HEK293T (cell line): ENCODE data around the gene DMAC2.
"Not testable (repeated sequence)": the region's sequence is repeated elsewhere in the genome, so short reads cannot be mapped to it uniquely, and the experiment has no call there.

Experiments
- CTCF ChIA-PET: fragments of 350-600 bp; formaldehyde crosslinking; extraction: SDS; loops from one replicate; lab custom pipeline; 2021; ENCODE audit warnings: antibody characterized with exemption, inconsistent platforms; lab: Yijun Ruan, JAX
- POLR2A ChIA-PET: fragments of 350-600 bp; formaldehyde crosslinking; extraction: SDS; loops from one replicate; lab custom pipeline; 2020; ENCODE audit warnings: antibody characterized with exemption, inconsistent platforms; lab: Yijun Ruan, JAX
- DNase-seq: peaks from one replicate; pipeline ENCODE4 v3.0.0; 2012; ENCODE audit warnings: mixed read lengths; ENCODE audit errors: extremely low spot score
- ARNT ChIP-seq: fragments of 450-650 bp; IDR thresholded peaks from 2 replicates; pipeline ENCODE4 v1.6.1; 2017; ENCODE audit warnings: mild to moderate bottlenecking
- BHLHE40 ChIP-seq: fragments of 450-650 bp; IDR thresholded peaks from 2 replicates; pipeline ENCODE4 v1.6.1; 2016; ENCODE audit warnings: mild to moderate bottlenecking, moderate library complexity, borderline replicate concordance
- CTBP1 ChIP-seq: fragments of 450-650 bp; IDR thresholded peaks from 2 replicates; pipeline ENCODE4 v1.6.1; 2016; ENCODE audit warnings: borderline replicate concordance
- ELF4 ChIP-seq: fragments of 450-650 bp; IDR thresholded peaks from 2 replicates; pipeline ENCODE4 v1.6.1; 2017; ENCODE audit warnings: antibody characterized with exemption
- FOXA1 ChIP-seq: fragments of 450-650 bp; IDR thresholded peaks from 2 replicates; pipeline ENCODE4 v1.6.1; 2016; ENCODE audit warnings: mild to moderate bottlenecking
- FOXK2 ChIP-seq: fragments of 450-650 bp; IDR thresholded peaks from 2 replicates; pipeline ENCODE4 v1.6.1; 2016; ENCODE audit warnings: mild to moderate bottlenecking
- FOXM1 ChIP-seq: fragments of 450-650 bp; IDR thresholded peaks from 2 replicates; pipeline ENCODE4 v1.6.1; 2017; ENCODE audit warnings: mild to moderate bottlenecking, borderline replicate concordance
- HDGF ChIP-seq: fragments of 450-650 bp; IDR thresholded peaks from 2 replicates; pipeline ENCODE4 v1.6.1; 2017; ENCODE audit warnings: antibody characterized with exemption, borderline replicate concordance
- L3MBTL2 ChIP-seq: fragments of 450-650 bp; conservative IDR thresholded peaks from 2 replicates; pipeline ENCODE4 v1.6.1; 2016; ENCODE audit warnings: mild to moderate bottlenecking
- LEF1 ChIP-seq: fragments of 450-650 bp; IDR thresholded peaks from 2 replicates; pipeline ENCODE4 v1.6.1; 2017; ENCODE audit warnings: mild to moderate bottlenecking, borderline replicate concordance
- NFRKB ChIP-seq: fragments of 450-650 bp; IDR thresholded peaks from 2 replicates; pipeline ENCODE4 v1.6.1; 2016; ENCODE audit warnings: mild to moderate bottlenecking, moderate library complexity
- SP1 ChIP-seq: fragments of 450-650 bp; IDR thresholded peaks from 2 replicates; pipeline ENCODE4 v1.6.1; 2017
- SUZ12 ChIP-seq: fragments of 450-650 bp; IDR thresholded peaks from 2 replicates; pipeline ENCODE4 v1.6.1; 2016; ENCODE audit warnings: mild to moderate bottlenecking
- TARDBP ChIP-seq: fragments of 450-650 bp; IDR thresholded peaks from 2 replicates; pipeline ENCODE4 v1.6.1; 2016
- ZNF384 ChIP-seq: fragments of 450-650 bp; IDR thresholded peaks from 2 replicates; pipeline ENCODE4 v1.6.1; 2016
- TF ChIP-seq, protein P1 (sequence below): fragments of 450-650 bp; IDR thresholded peaks from 2 replicates; pipeline ENCODE4 v1.6.1; 2016

DMAC2 gene

DNA sequence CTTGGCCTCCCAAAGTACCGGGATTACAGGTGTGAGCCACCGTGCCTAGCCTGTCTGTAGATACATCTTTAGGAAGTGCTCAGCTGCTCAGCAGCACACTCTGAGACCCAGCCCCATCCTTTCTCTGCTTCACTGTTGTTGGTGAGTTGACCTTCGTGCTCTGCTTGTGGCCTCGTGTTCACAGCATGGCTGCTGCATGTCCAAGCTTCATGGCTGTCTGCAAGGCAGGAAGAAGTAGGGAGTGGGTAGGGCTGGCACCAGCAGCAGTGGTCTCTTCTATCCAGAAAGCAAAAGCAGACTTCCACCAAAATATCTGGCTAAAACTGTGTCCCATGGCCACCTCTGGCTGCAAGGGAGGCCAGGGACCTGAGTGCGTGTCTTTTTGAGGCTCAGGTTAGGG lies 26.8 kb downstream of the DMAC2 start:
- ChIA-PET POLR2A (no interaction called here), CTCF (no interaction called here)
- TF ChIP-seq CTBP1 (no peak), ELF4 (no peak)
- DNase-seq, result no peak

DNA sequence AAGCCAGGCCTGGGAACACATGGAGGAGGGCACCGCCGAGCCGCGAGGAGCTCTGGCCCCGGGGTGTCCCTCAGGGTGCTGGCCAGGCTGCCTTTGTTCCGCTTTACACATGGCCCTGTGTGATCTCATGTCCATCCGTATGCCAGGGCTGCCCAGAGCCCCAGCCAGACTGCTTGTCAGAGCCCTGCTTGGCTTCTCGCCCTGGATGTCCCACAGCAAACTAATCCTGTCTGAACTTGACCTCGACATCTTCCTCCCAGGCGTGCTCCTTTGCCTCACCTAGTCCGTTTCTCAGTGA lies 27.8 kb downstream of the DMAC2 start:
- no peak for DNase-seq
- TF ChIP-seq, protein P1, sequence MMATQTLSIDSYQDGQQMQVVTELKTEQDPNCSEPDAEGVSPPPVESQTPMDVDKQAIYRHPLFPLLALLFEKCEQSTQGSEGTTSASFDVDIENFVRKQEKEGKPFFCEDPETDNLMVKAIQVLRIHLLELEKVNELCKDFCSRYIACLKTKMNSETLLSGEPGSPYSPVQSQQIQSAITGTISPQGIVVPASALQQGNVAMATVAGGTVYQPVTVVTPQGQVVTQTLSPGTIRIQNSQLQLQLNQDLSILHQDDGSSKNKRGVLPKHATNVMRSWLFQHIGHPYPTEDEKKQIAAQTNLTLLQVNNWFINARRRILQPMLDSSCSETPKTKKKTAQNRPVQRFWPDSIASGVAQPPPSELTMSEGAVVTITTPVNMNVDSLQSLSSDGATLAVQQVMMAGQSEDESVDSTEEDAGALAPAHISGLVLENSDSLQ, result no peak
- TF ChIP-seq SUZ12 (no peak), NFRKB (no peak), HDGF (no peak), FOXK2 (no peak), CTBP1 (no peak), ARNT (no peak), ZNF384 (no peak), TARDBP (no peak), ELF4 (no peak), FOXM1 (no peak), L3MBTL2 (no peak), SP1 (no peak), FOXA1 (no peak), BHLHE40 (no peak), LEF1 (no peak)
- ChIA-PET POLR2A (no interaction called here), CTCF (no interaction called here)

DNA sequence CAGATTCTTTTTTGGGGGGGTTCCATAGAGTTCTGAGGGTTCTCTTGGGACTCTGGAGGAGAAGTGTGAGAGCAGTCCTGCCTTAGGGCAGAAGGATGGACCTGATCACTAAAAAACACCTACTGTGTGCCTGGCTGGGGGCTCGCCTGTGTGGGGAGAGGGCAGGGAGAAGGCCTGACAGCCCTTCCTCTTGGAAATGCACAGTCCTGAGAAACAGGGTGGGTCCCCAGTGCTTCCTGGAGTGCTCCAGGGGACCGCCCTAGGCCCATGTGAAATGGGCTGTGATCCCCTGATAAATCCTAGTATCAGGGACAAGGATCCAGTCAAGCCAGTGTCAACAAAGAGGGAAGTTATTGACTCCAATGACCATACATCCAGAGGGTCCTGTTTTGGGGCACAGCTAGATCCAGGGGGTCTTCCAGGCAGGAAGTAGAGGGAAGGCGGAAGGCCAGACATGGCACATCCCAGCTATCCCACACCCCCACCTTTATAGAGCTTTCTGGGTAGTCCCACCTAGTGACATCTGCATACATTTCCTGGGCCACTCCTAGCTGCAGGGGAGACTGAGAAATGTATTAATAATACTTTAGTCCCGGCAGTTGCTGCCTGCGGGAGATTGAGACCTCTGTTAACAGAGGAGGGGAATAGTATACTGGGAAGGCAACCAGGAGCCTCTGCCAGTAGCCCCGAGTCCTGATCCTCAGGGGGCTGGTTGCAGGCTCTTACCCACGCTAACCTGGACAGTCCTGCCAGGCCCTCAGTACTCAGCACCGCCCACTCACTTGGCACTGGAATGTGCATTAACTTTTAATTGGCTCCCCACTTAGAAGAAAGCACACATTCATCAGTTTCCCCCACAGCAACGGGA lies 28.4 kb downstream of the DMAC2 start:
- DNase-seq, result no peak
- ChIA-PET CTCF (no interaction called here), POLR2A (no interaction called here)
- no peak for TF ChIP-seq SUZ12
- no peak for TF ChIP-seq FOXM1
- no peak for TF ChIP-seq ARNT
- TF ChIP-seq NFRKB, result no peak
- TF ChIP-seq LEF1, result no peak
- TF ChIP-seq TARDBP, result no peak
- no peak for TF ChIP-seq CTBP1
- TF ChIP-seq BHLHE40, result no peak
- no peak for TF ChIP-seq ZNF384
- no peak for TF ChIP-seq L3MBTL2
- TF ChIP-seq, protein P1, result no peak
- TF ChIP-seq ELF4, result no peak
- no peak for TF ChIP-seq SP1
- no peak for TF ChIP-seq FOXK2
- TF ChIP-seq HDGF, result no peak

DNA sequence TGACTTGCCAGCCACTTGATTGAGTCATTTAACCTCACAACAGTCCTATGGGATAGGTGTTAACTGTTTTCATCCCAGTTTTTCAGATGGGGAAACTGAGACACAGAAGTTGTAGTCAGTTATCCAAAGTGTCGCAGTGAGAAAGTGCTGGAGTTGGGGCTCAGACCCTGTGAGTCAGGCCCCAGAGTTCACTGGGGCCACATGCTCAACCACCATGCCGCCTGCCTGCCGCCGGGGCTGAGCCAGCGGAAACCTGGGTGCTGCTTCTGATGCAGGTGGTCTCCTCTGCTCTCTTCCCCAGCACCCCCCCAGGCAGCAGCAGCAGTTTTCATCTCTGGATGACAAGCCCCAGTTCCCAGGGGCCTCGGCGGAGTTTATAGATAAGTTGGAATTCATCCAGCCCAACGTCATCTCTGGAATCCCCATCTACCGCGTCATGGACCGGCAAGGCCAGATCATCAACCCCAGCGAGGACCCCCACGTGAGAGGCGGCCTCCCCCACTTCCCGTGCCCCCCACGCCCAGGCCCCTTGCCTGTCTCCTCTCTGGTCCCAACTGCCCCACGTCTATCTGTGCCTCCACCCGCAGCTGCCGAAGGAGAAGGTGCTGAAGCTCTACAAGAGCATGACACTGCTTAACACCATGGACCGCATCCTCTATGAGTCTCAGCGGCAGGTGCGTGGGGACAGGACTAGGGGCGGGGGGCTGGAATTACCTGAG lies 29.2 kb downstream of the DMAC2 start:
- ChIA-PET CTCF (no interaction called here), POLR2A (interaction anchor here (1.0 kb wide), 1 partner anchor 29 kb away, joined by 3 read pairs; the partner anchor contains the start of gene DMAC2)
- TF ChIP-seq SP1 (no peak), TARDBP (no peak), HDGF (no peak), L3MBTL2 (no peak), CTBP1 (no peak), FOXA1 (no peak), ELF4 (no peak)
- TF ChIP-seq, protein P1, result no peak
- no peak for DNase-seq

DNA sequence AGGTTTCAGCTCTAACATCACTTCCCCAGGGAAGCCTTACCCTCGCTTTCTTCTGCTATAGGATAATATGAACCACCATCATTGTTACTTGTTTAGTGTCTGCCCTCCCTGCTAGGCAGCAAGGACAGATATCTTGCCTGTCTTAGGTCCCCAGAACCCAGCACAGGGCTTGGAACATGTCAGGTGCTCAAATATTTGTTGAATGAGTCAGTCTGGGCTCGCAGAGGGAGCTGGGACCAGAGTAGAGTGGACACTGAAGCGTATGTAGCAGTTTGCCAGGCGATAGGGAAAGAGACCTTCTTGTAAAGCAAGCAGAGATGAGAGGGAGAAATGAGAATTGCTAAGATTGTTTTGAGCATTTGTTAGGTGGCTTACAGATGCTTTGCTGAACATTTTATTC lies 30.4 kb downstream of the DMAC2 start:
- no peak for DNase-seq
- ChIA-PET CTCF (interaction anchor here (0.6 to 1.4 kb wide), 2 partner anchors 30 to 158 kb away, joined by 3 read pairs; partner anchors contain the start of gene DMAC2), POLR2A (interaction anchor here (1.9 kb wide), 1 partner anchor 10 kb away, joined by 8 read pairs; no protein-coding TSS in a partner anchor)
- TF ChIP-seq FOXM1 (no peak), SUZ12 (no peak), CTBP1 (no peak), TARDBP (no peak), NFRKB (no peak), BHLHE40 (no peak), L3MBTL2 (no peak), LEF1 (no peak), ZNF384 (no peak), SP1 (no peak), FOXK2 (no peak)
- TF ChIP-seq, protein P1, result no peak

DNA sequence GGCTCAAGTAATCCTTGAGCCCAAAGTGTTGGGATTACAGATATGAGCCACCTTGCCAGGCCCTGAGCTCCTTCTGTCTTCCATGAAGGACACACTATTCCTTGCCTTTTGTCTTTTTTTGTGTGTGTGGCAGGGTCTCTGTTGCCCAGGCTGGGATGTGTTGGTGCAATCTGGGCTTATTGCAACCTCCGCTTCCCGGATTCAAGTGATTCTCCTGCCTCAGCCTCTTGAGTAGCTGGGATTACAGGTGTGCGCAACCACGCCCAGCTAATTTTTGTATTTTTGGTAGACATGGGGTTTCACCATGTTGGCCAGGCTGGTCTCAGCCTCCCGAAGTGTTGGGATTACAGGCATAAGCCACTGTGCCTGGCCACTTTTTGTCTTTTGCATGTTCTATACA lies 30.9 kb downstream of the DMAC2 start:
- CTCF ChIA-PET, result interaction anchor here (1.4 kb wide), 1 partner anchor 31 kb away, joined by 3 read pairs; the partner anchor contains the start of gene DMAC2
- POLR2A ChIA-PET, result interaction anchor here (1.9 kb wide), 1 partner anchor 10 kb away, joined by 8 read pairs; no protein-coding TSS in a partner anchor
- DNase-seq, result not testable (repeated sequence)
